B cell (primary cell): ENCODE measurements around the gene MYADML2. TPM values are rescaled to one million over a fixed set of nuclear protein-coding genes. Genes with fewer than 3 reads are reported as not detected.
A peak's percentile ranks its signal among the peaks of the same experiment; 100 is the strongest.

ENCODE experiments used
- ATAC-seq: fragments of 200-7000 bp; cut with Tn5 transposase; one replicate; pipeline ENCODE4 v1.10.0; 2021; ENCODE audit warnings: low read depth, mild to moderate bottlenecking, moderate number of reproducible peaks, moderate library complexity
- CTCF ChIA-PET: fragments of 350-600 bp; sonication (Branson Sonifier 250); formaldehyde crosslinking; loops from one replicate; lab custom pipeline; 2021; ENCODE audit warnings: antibody characterized with exemption, inconsistent platforms; lab: Charles Lee
- POLR2A ChIA-PET: fragments of 350-600 bp; sonication (Branson Sonifier 250); formaldehyde crosslinking; loops from one replicate; lab custom pipeline; 2021; ENCODE audit warnings: antibody characterized with exemption; lab: Charles Lee
- DNase-seq: peaks from one replicate; pipeline ENCODE4 v3.0.0; 2013
- H2AFZ ChIP-seq: 2 replicates; pipeline ENCODE4 v1.6.1; 2012; ENCODE audit warnings: mild to moderate bottlenecking, low read depth, low read length; ENCODE audit not compliant: insufficient read depth, poor library complexity, severe bottlenecking
- H3K27ac ChIP-seq, 2 donors: 1 replicate in 1 of 2; 2 replicates in 1 of 2; pipeline ENCODE4 v1.5.1; 2012 to 2013; ENCODE audit warnings: low read length in 2 of 2, mild to moderate bottlenecking in 2 of 2, moderate library complexity in 1 of 2
- H3K27me3 ChIP-seq, 4 experiments: fragments of 200-600 bp in 1 of 4; sonication (generic) in 1 of 4; replicated peaks in 1 of 4; 1 replicate in 2 of 4; 2 replicates in 2 of 4; pipeline versions ENCODE4 v1.6.1 to v1.7.0; 2013 to 2016; ENCODE audit warnings: low read length in 3 of 4, mild to moderate bottlenecking in 2 of 4, mixed read lengths in 1 of 4, moderate library complexity in 1 of 4; ENCODE audit not compliant: insufficient read depth in 4 of 4, control insufficient read depth in 3 of 4; ENCODE audit errors: control extremely low read depth in 1 of 4
- H3K36me3 ChIP-seq, 2 experiments: replicated peaks in 1 of 2; 1 replicate in 1 of 2; 2 replicates in 1 of 2; pipeline versions ENCODE4 v1.6.1 to v1.7.1; 2013; ENCODE audit warnings: low read length in 1 of 2; ENCODE audit not compliant: insufficient read depth in 2 of 2, control insufficient read depth in 1 of 2; ENCODE audit errors: control extremely low read depth in 1 of 2, extremely low read depth in 1 of 2
- H3K4me1 ChIP-seq, 2 donors: fragments of 200-600 bp in 1 of 2; sonication (generic) in 1 of 2; 1 replicate in 1 of 2; 2 replicates in 1 of 2; pipeline versions ENCODE4 v1.5.1 to v1.6.1; 2013 to 2017; ENCODE audit warnings: low read length in 2 of 2; ENCODE audit not compliant: control insufficient read depth in 2 of 2, insufficient read depth in 2 of 2
- H3K4me2 ChIP-seq: replicated peaks from 2 replicates; pipeline ENCODE3; 2012; ENCODE audit warnings: mild to moderate bottlenecking, low read depth, low read length; ENCODE audit not compliant: poor library complexity, severe bottlenecking
- H3K4me3 ChIP-seq, 5 experiments: fragments of 200-600 bp in 1 of 5; sonication (generic) in 1 of 5; 1 replicate in 3 of 5; 2 replicates in 2 of 5; pipeline versions ENCODE4 v1.5.1 to v1.7.0; 2011 to 2016; ENCODE audit warnings: low read length in 4 of 5, mild to moderate bottlenecking in 4 of 5, low read depth in 2 of 5, control low read depth in 1 of 5, moderate library complexity in 1 of 5; ENCODE audit not compliant: insufficient read depth in 1 of 5; ENCODE audit errors: control extremely low read depth in 1 of 5, extremely low read depth in 1 of 5
- H3K79me2 ChIP-seq: fragments of 200-600 bp; sonication (generic); one replicate; pipeline ENCODE4 v1.6.0; 2016; ENCODE audit warnings: low read length; ENCODE audit not compliant: control insufficient read depth, insufficient read depth
- H3K9ac ChIP-seq: fragments of 200-600 bp; sonication (generic); 2 replicates; pipeline ENCODE4 v1.6.1; 2017; ENCODE audit warnings: mild to moderate bottlenecking, low read length, moderate library complexity
- H3K9me3 ChIP-seq, 3 donors: one replicate each; pipeline versions ENCODE4 v1.6.1 to v1.7.1; 2013; ENCODE audit warnings: low read length in 2 of 3; ENCODE audit not compliant: control insufficient read depth in 2 of 3, insufficient read depth in 1 of 3; ENCODE audit errors: control extremely low read depth in 1 of 3
- H4K20me1 ChIP-seq: 2 replicates; pipeline ENCODE4 v1.6.0; 2012; ENCODE audit warnings: mild to moderate bottlenecking, low read length; ENCODE audit not compliant: insufficient read depth, control insufficient read depth, poor library complexity, severe bottlenecking
- H3K27ac Mint-ChIP-seq: one replicate; pipeline ENCODE4 v1.8.0; 2021; ENCODE audit warnings: mixed read lengths
- H3K27me3 Mint-ChIP-seq: one replicate; pipeline ENCODE4 v1.8.0; 2021; ENCODE audit warnings: mixed read lengths
- H3K4me1 Mint-ChIP-seq: one replicate; pipeline ENCODE4 v1.8.0; 2021; ENCODE audit warnings: mixed read lengths
- H3K4me3 Mint-ChIP-seq: one replicate; pipeline ENCODE4 v1.8.0; 2021; ENCODE audit warnings: mixed read lengths
- H3K9me3 Mint-ChIP-seq: one replicate; pipeline ENCODE4 v1.8.0; 2022; ENCODE audit warnings: mixed read lengths; ENCODE audit not compliant: insufficient read depth
- EZH2 ChIP-seq: IDR thresholded peaks from 2 replicates; pipeline ENCODE4 v1.6.1; 2012; ENCODE audit warnings: borderline replicate concordance, low read depth, mild to moderate bottlenecking, moderate library complexity, low read length; ENCODE audit not compliant: insufficient read depth, poor library complexity, severe bottlenecking
- WGBS: methylation state at CpG from one replicate; pipeline ENCODE4 v1.1.5; 2013; ENCODE audit warnings: missing lambda C conversion rate; ENCODE audit not compliant: insufficient coverage; 5-methylcytosine and 5-hydroxymethylcytosine counted together
- intact Hi-C: fragments of 100-400 bp; cut with micrococcal nuclease; formaldehyde crosslinking; loops from one replicate; pipeline ENCODE4 v1.10.0; 2022
- polyA plus RNA-seq: library from polyadenylated mRNA; depleted of rRNA; stranded (reverse); fragments of >200 nt; gene quantifications from 2 replicates; pipeline ENCODE4 v1.2.3, GENCODE V29; 2012
- total RNA-seq, 2 donors: library from RNA; stranded (reverse); fragments of 120-200 nt in 1 of 2; gene quantifications; 1 replicate in 1 of 2; 2 replicates in 1 of 2; pipeline versions ENCODE4 v1.2.3 to v1.2.4, GENCODE V29; 2013 to 2022
- TF ChIP-seq, protein P1 (sequence below): fragments of 200-600 bp; IDR thresholded peaks from one replicate; pipeline ENCODE4 v1.8.0; 2022; ENCODE audit warnings: antibody characterized with exemption, mild to moderate bottlenecking

The MYADML2 gene
- total and polyA plus RNA-seq, 2 donors (not counting 1 experiment from before 2014, with no cell fraction given): not detected

DNA sequence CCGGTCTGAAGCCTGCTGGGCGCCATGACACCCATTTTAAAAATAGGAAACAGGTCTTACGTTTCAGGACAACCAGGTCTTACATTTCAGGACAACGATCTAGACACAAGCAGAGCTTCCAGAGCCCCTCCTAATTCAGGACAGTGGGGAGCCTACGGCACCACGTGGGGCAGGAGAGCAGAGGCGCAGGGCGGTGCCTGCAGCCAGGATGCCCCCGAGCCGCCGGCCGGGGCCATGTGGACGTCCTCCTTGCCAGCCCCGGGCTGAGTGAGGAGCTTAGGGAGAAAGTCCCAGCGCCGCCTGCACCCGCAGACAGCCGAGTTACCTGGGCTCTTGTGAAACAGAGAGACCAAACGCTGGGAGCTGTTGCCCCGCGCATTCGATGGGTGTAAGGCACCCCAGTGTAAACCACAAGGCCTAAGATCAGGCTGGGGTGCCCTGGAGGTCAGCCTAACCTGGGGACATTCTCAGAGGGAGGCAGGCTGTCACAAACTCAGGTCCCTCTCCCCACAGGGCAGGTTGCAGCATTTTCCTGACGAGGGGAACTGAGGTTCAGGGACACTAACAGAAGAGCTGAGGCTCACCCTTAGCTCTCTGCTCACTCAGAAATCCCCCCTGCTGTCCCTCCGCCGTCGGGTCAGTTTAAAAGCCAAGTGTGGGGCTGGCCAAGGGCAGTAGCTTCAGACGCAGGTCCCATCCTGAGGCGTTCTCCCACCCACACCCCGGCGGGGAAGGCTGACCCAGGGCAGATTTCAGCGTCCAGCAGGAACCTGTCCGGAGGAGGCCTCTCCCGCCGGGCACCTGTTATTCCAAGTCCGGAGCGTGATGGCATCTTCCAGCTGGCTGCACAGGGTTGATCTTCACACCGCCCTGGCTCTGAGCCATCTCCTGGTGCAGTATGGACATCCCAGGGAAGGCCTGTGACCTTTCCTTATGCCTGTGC is 15.7 kb upstream of the MYADML2 start:
- Histone ChIP-seq H3K4me2 (no peak overlapping the region), H3K4me3 (no peak overlapping the region), H3K36me3 (no peaks in the 10 kb centered on the region), H3K9me3 (peaks cover 0 to 13% (median 0%) of the 10 kb centered on the region in 3 donors), H3K27ac (no peak overlapping the region), H4K20me1 (no peaks in the 10 kb centered on the region), H3K27me3 (peaks cover 0 to 45% (median 26%) of the 10 kb centered on the region in 4 experiments), H3K9ac (no peak overlapping the region), H3K4me1 (peaks cover 31 to 32% of the 10 kb centered on the region in 2 donors), H3K79me2 (no peaks in the 10 kb centered on the region), H2AFZ (no peak overlapping the region)
- no peak for ATAC-seq
- POLR2A ChIA-PET: no interaction called here
- no peak for TF ChIP-seq EZH2
- TF ChIP-seq, protein P1, sequence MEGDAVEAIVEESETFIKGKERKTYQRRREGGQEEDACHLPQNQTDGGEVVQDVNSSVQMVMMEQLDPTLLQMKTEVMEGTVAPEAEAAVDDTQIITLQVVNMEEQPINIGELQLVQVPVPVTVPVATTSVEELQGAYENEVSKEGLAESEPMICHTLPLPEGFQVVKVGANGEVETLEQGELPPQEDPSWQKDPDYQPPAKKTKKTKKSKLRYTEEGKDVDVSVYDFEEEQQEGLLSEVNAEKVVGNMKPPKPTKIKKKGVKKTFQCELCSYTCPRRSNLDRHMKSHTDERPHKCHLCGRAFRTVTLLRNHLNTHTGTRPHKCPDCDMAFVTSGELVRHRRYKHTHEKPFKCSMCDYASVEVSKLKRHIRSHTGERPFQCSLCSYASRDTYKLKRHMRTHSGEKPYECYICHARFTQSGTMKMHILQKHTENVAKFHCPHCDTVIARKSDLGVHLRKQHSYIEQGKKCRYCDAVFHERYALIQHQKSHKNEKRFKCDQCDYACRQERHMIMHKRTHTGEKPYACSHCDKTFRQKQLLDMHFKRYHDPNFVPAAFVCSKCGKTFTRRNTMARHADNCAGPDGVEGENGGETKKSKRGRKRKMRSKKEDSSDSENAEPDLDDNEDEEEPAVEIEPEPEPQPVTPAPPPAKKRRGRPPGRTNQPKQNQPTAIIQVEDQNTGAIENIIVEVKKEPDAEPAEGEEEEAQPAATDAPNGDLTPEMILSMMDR: no peak
- no peak for DNase-seq
- intact Hi-C loops: no loop called here
- 87% methylated on average over 35 of the region's 37 CpGs for WGBS
- Mint-ChIP-seq H3K27ac (peak overlapping the region; percentile 41), H3K4me1 (peaks cover 11% of the 10 kb centered on the region), H3K27me3 (peaks cover 14% of the 10 kb centered on the region), H3K9me3 (no peaks in the 10 kb centered on the region), H3K4me3 (peak overlapping the region; percentile 59)
- CTCF ChIA-PET: no interaction called here
